VCaP (cell line): ENCODE measurements around the gene NEDD4L.
"Not testable (repeated sequence)": the region's sequence is repeated elsewhere in the genome, so short reads cannot be mapped to it uniquely, and the experiment has no call there.

Experiments used
- H3K27ac ChIP-seq: fragments of 450-650 bp; 2 replicates; pipeline ENCODE4 v1.5.1; 2017
- CTCF ChIP-seq: fragments of 450-650 bp; conservative IDR thresholded peaks from 2 replicates; pipeline ENCODE4 v1.5.1; 2017; ENCODE audit warnings: mild to moderate bottlenecking, moderate library complexity

NEDD4L gene

GRCh38 chr18:58379443-58379842, 335.4 kb downstream of the NEDD4L start:
- no peak overlapping the region for H3K27ac ChIP-seq
- TF ChIP-seq CTCF = no peak

GRCh38 chr18:58380113-58380512, 336.1 kb downstream of the NEDD4L start:
- not testable (repeated sequence) for H3K27ac ChIP-seq

- TF ChIP-seq CTCF = no peak
- H3K27ac ChIP-seq = no peak overlapping the region
Observed at GRCh38 chr18:58381676-58382411, 337.8 kb downstream of the NEDD4L start.

- TF ChIP-seq CTCF = no peak
- H3K27ac ChIP-seq = no peak overlapping the region
Observed at GRCh38 chr18:58382446-58382845, 338.4 kb downstream of the NEDD4L start.

- H3K27ac ChIP-seq = no peak overlapping the region
- TF ChIP-seq CTCF = no peak
Observed at GRCh38 chr18:58385472-58385871, 341.4 kb downstream of the NEDD4L start.

- H3K27ac ChIP-seq = no peak overlapping the region
- no peak for TF ChIP-seq CTCF
Observed at GRCh38 chr18:58386780-58387179, 342.8 kb downstream of the NEDD4L start.

- no peak overlapping the region for H3K27ac ChIP-seq
- no peak for TF ChIP-seq CTCF
Observed at GRCh38 chr18:58387716-58388115, 343.7 kb downstream of the NEDD4L start.

GRCh38 chr18:58388736-58389135, 344.7 kb downstream of the NEDD4L start:
- H3K27ac ChIP-seq = no peak overlapping the region
- no peak for TF ChIP-seq CTCF
